Lung (tissue), 12 donors: ENCODE measurements around the gene NBEAL1. TPM values are rescaled to one million over a fixed set of nuclear protein-coding genes. Genes with fewer than 3 reads are reported as not detected.

Experiments
- ATAC-seq: fragments of 200-7000 bp; cut with Tn5 transposase; one replicate; pipeline ENCODE4 v1.9.1; 2020; ENCODE audit warnings: moderate number of reproducible peaks; ENCODE audit not compliant: insufficient read depth, low FRiP score
- DNase-seq, 3 donors: peaks; one replicate each; pipeline ENCODE4 v3.0.0-alpha.2; 2013 to 2017
- H3K27ac ChIP-seq, 2 donors: one replicate each; pipeline ENCODE4 v1.5.1; 2013; ENCODE audit warnings: mild to moderate bottlenecking in 2 of 2, moderate library complexity in 2 of 2, control low read depth in 1 of 2, inconsistent platforms in 1 of 2, low read depth in 1 of 2, low read length in 1 of 2
- H3K27me3 ChIP-seq, 3 donors: one replicate each; pipeline ENCODE4 v1.5.1; 2013; ENCODE audit warnings: low read length in 2 of 3; ENCODE audit not compliant: control insufficient read depth in 3 of 3, insufficient read depth in 3 of 3
- H3K36me3 ChIP-seq, 4 donors: one replicate each; pipeline ENCODE4 v1.5.1; 2013; ENCODE audit warnings: low read length in 4 of 4, mild to moderate bottlenecking in 1 of 4, moderate library complexity in 1 of 4; ENCODE audit not compliant: control insufficient read depth in 4 of 4, insufficient read depth in 4 of 4
- H3K4me1 ChIP-seq, 5 donors: one replicate each; pipeline ENCODE4 v1.5.1; 2013; ENCODE audit warnings: low read length in 5 of 5, mild to moderate bottlenecking in 2 of 5, moderate library complexity in 1 of 5; ENCODE audit not compliant: control insufficient read depth in 5 of 5, insufficient read depth in 5 of 5
- H3K4me3 ChIP-seq: one replicate; pipeline ENCODE4 v1.5.1; 2013; ENCODE audit warnings: mild to moderate bottlenecking, control low read depth, moderate library complexity
- H3K9ac ChIP-seq, 2 donors: one replicate each; pipeline ENCODE4 v1.5.1; 2013; ENCODE audit warnings: low read length in 2 of 2, control low read depth in 1 of 2; ENCODE audit not compliant: insufficient read depth in 1 of 2
- H3K9me3 ChIP-seq, 4 donors: one replicate each; pipeline ENCODE4 v1.5.1; 2013; ENCODE audit warnings: low read length in 3 of 4, mild to moderate bottlenecking in 1 of 4, moderate library complexity in 1 of 4; ENCODE audit not compliant: control insufficient read depth in 4 of 4, insufficient read depth in 3 of 4
- WGBS, 2 donors: extraction: QIAGEN DNeasy Blood & Tissue Kit; methylation state at CpG; one replicate each; pipeline ENCODE4 v1.1.7; 2013; 5-methylcytosine and 5-hydroxymethylcytosine counted together
- polyA plus RNA-seq, 2 donors: library from polyadenylated mRNA; stranded (reverse); fragments of 200-250 nt; gene quantifications; one replicate each; pipeline ENCODE4 v1.2.1, GENCODE V29; 2013
- total RNA-seq, 2 donors: library from RNA; depleted of rRNA in 1 of 2; stranded (reverse); fragments of >200 nt in 1 of 2; gene quantifications; one replicate each; pipeline ENCODE4 v1.2.1, GENCODE V29; 2014 to 2021
- TF ChIP-seq, protein P1 (sequence below): IDR thresholded peaks from 2 replicates; pipeline ENCODE4 v1.5.1; 2012; ENCODE audit warnings: mild to moderate bottlenecking; ENCODE audit errors: control extremely low read depth, extremely low read depth
- donor health status: control.
- donor health status: control.
- donor health status: Bipolar disorder and iron deficiency.
- donor health status: healthy.
- donor health status: DM: yes; HTN: yes; CAD: no.

Gene NBEAL1
- total and polyA plus RNA-seq, 4 donors, result 5.9 to 138 (median 25.3) TPM

DNA sequence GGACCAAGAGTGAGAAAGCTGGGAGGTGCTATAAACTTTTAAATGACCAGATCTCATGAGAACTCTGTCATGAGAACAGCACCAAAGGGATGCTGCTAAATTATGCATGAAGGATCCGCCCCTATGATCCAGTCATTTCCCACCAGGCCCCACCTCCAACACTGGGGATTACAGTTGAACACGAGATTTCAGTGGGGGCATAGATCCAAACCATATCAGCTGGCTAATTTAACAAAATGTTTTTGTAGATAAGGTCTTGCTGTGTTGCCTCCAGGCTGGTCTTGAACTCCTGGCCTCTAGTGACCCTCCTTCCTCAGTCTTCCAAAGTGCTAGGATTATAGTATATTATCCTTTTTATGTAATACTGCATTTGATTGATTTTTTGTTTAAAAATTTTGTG, 56.0 kb downstream of the NBEAL1 start:
- Histone ChIP-seq H3K9me3 (peaks cover 0 to 5% (median 0%) of the 10 kb centered on the region in 4 donors), H3K9ac (no peak overlapping the region), H3K27me3 (no peaks in the 10 kb centered on the region), H3K4me1 (no peaks in the 10 kb centered on the region), H3K27ac (no peak overlapping the region), H3K4me3 (no peak overlapping the region), H3K36me3 (peaks cover 6 to 27% (median 20%) of the 10 kb centered on the region in 4 donors)
- TF ChIP-seq, protein P1, sequence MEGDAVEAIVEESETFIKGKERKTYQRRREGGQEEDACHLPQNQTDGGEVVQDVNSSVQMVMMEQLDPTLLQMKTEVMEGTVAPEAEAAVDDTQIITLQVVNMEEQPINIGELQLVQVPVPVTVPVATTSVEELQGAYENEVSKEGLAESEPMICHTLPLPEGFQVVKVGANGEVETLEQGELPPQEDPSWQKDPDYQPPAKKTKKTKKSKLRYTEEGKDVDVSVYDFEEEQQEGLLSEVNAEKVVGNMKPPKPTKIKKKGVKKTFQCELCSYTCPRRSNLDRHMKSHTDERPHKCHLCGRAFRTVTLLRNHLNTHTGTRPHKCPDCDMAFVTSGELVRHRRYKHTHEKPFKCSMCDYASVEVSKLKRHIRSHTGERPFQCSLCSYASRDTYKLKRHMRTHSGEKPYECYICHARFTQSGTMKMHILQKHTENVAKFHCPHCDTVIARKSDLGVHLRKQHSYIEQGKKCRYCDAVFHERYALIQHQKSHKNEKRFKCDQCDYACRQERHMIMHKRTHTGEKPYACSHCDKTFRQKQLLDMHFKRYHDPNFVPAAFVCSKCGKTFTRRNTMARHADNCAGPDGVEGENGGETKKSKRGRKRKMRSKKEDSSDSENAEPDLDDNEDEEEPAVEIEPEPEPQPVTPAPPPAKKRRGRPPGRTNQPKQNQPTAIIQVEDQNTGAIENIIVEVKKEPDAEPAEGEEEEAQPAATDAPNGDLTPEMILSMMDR, result no peak
- ATAC-seq, result no peak
- no peak for DNase-seq
- 68 to 70% methylated on average over 2 of the region's 2 CpGs for WGBS, 2 donors

DNA sequence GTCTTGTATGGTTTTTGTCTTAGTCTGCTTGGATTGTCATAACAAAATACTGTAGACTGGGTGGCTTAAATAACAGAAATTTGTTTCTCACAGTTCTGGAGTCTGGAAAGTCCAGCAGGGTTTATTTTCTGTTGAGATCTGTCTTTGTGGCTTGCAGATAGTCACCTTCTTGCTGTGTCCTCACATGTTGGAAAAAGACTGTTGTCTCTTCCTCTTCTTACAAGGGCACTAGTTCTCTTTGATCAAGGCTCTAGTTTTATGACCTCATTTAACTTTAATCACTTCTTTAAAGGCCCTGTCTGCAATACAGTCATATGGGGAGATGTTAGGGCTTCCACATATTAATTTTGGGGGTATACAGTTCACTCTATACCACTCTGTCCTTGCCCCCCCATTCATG, 56.5 kb downstream of the NBEAL1 start:
- Histone ChIP-seq H3K4me1 (no peaks in the 10 kb centered on the region), H3K27ac (no peak overlapping the region), H3K27me3 (no peaks in the 10 kb centered on the region), H3K9me3 (peaks cover 0 to 5% (median 0%) of the 10 kb centered on the region in 4 donors), H3K4me3 (no peak overlapping the region), H3K9ac (no peak overlapping the region), H3K36me3 (peaks cover 6 to 27% (median 20%) of the 10 kb centered on the region in 4 donors)
- ATAC-seq (no peak), DNase-seq (no peak)
- TF ChIP-seq, protein P1, result no peak

DNA sequence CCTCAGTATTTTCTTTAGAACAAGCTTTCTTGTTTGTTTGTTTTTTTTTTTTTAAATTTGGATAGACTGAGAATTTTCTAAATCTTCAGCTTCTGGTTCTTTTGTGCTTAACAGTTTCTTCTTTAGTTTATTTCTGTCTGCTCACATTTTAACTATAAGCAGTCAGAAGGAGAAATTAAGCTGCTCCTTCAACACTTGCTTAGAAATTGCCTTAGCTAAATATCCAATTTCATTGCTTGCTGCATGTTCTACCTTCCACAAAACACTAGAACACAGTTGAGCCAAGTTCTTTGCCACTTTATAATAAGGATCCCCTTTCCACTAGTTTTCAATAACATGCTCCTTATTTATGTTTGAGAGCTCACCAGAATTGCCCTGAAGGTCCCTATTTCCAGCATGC, 57.7 kb downstream of the NBEAL1 start:
- DNase-seq (no peak), ATAC-seq (no peak)
- no peaks in the 10 kb centered on the region for H3K27me3 ChIP-seq
- H3K4me3 ChIP-seq, result no peak overlapping the region
- H3K36me3 ChIP-seq, result peaks cover 5 to 27% (median 20%) of the 10 kb centered on the region in 4 donors
- no peak overlapping the region for H3K9ac ChIP-seq
- TF ChIP-seq, protein P1, result no peak
- H3K27ac ChIP-seq, result no peak overlapping the region
- H3K4me1 ChIP-seq, result no peaks in the 10 kb centered on the region
- peaks cover 0 to 5% (median 0%) of the 10 kb centered on the region in 4 donors for H3K9me3 ChIP-seq

DNA sequence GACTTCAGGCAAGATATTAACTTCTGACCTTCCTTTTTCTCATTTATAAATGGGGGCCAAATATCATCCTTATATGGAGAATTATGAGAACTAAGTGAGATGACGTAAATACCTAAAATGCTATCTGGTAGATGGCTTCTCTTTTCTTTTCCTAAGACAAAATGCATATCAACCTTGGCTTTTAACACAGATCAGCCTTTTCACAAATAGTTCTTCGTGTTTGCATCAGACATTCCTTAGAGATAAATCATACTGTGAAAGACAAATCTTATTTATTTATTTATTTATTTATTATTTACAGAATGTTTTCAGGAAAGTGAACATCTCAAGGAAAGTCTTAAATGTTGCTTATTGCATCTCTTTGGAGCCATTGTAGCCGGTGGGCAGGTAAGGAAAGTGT, 62.8 kb downstream of the NBEAL1 start:
- Histone ChIP-seq H3K4me3 (no peak overlapping the region), H3K27ac (no peak overlapping the region), H3K4me1 (no peaks in the 10 kb centered on the region), H3K9me3 (peaks cover 0 to 4% (median 0%) of the 10 kb centered on the region in 4 donors), H3K27me3 (no peaks in the 10 kb centered on the region), H3K36me3 (peaks cover 5 to 20% (median 6%) of the 10 kb centered on the region in 4 donors), H3K9ac (no peak overlapping the region)
- DNase-seq, result no peak
- ATAC-seq, result no peak
- WGBS, 2 donors, result 84 to 87% methylated on average over 3 of the region's 3 CpGs
- TF ChIP-seq, protein P1, result no peak
